ENCODE data around the gene WWOX. TPM values are rescaled to one million over a fixed set of nuclear protein-coding genes. Genes with fewer than 3 reads are reported as not detected.

WWOX gene
- total and polyA plus RNA-seq, 2 of the 8 experiments (the other 6 are each of a cell fraction or from before 2014, with no cell fraction given): 5.4 to 16.7 TPM

DNA sequence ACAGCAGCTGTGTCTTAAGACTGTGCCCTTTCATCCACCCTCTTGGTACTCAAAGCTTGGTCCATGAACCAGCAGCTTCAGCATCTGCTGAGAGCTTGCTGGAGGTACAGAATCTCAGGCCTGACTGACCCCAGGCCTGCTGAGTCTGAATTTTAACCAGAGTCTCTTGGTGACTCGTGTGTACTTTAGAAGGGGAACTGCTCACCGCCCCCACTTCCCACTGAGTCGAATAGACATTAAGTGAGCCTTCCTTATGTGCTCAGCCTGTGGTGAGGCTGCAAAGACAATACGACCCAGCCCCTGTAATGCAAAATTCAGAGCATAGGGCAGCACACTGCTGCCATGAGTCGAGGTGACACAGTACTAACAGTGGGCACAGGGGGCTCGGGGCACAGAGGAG, 662.8 kb downstream of the WWOX start:
- no peak for DNase-seq (ENCODE audit: low read depth in 1 of 2, low spot score in 2 of 2)
- Histone ChIP-seq H3K4ac (replicated peaks; ENCODE audit: insufficient read length, low read depth, low read length) (no peak overlapping the region), H3K79me1 (ENCODE audit: low read depth, low read length) (no peaks in the 10 kb centered on the region), H2AFZ (ENCODE audit: low read length) (no peak overlapping the region), H3K27ac (ENCODE audit: low read depth, low read length) (no peak overlapping the region), H2BK15ac (ENCODE audit: low read length) (no peak overlapping the region), H3K4me2 (ENCODE audit: insufficient read depth in 1 of 2, low read depth in 2 of 2, low read length in 2 of 2) (no peak overlapping the region), H3K36me3 (ENCODE audit: control insufficient read depth in 2 of 4, insufficient read depth in 4 of 4, low read length in 3 of 4) (no peaks in the 10 kb centered on the region), H4K8ac (ENCODE audit: extremely low read depth, insufficient read depth, low read length) (no peak overlapping the region), H3K79me2 (ENCODE audit: control insufficient read depth in 1 of 2, insufficient read depth in 2 of 2, low read length in 2 of 2) (no peaks in the 10 kb centered on the region), H3K4me1 (replicated peaks in 1 of 4; ENCODE audit: control insufficient read depth in 3 of 4, insufficient read depth in 4 of 4, low read length in 3 of 4) (peaks cover 0 to 12% (median 1%) of the 10 kb centered on the region in 4 experiments; a peak in 4 of 7 replicates), H3K18ac (ENCODE audit: extremely low read depth, low read length) (no peak overlapping the region), H3K27me3 (replicated peaks in 1 of 4; ENCODE audit: control insufficient read depth in 3 of 4, extremely low read depth in 1 of 4, insufficient read depth in 3 of 4, low read length in 3 of 4) (no peaks in the 10 kb centered on the region), H2BK5ac (ENCODE audit: low read depth, low read length) (no peak overlapping the region), H4K91ac (replicated peaks; ENCODE audit: insufficient read length, low read length) (no peak overlapping the region), H3K23me2 (ENCODE audit: low read depth, low read length) (no peaks in the 10 kb centered on the region), H2BK20ac (ENCODE audit: low read length) (no peak overlapping the region), H3K14ac (ENCODE audit: insufficient read length) (no peak overlapping the region), H2AK5ac (ENCODE audit: low read depth, low read length) (no peak overlapping the region), H4K5ac (ENCODE audit: insufficient read length, low read depth, low read length) (no peak overlapping the region), H3K9me3 (ENCODE audit: insufficient read depth in 2 of 2, low read depth in 1 of 2, low read length in 1 of 2) (no peaks in the 10 kb centered on the region), H3K9ac (replicated peaks in 1 of 4; ENCODE audit: extremely low read depth in 1 of 4, low read depth in 3 of 4, low read length in 3 of 4) (no peak overlapping the region), H3K56ac (replicated peaks; ENCODE audit: insufficient read length, low read depth, low read length) (no peak overlapping the region), H3K4me3 (ENCODE audit: extremely low read depth in 1 of 4, insufficient read depth in 2 of 4, low read depth in 3 of 4, low read length in 4 of 4) (no peak overlapping the region), H2BK120ac (replicated peaks; ENCODE audit: low read depth, low read length) (no peak overlapping the region), H2BK12ac (ENCODE audit: low read depth, low read length) (no peak overlapping the region), H4K20me1 (replicated peaks in 1 of 2; ENCODE audit: control insufficient read depth in 1 of 2, insufficient read depth in 2 of 2, low read length in 2 of 2) (no peaks in the 10 kb centered on the region), H3K23ac (ENCODE audit: insufficient read length) (no peak overlapping the region)
- FAIRE-seq: no peak
- POLR2A ChIA-PET (ENCODE audit: partially characterized antibody): no interaction called here
- CTCF ChIA-PET (ENCODE audit: partially characterized antibody): interaction anchor here (1.0 to 1.2 kb wide), 4 partner anchors 10 to 56 kb away, joined by 3 read pairs; no protein-coding TSS in a partner anchor
- WGBS, 2 experiments (ENCODE audit: extremely low coverage in 1 of 2, insufficient coverage in 1 of 2, insufficient read length in 1 of 2, insufficient replicate concordance in 2 of 2, low coverage in 1 of 2, low lambda C conversion rate in 2 of 2, missing lambda C conversion rate in 1 of 2): 75% methylated on average over 6 of the region's 6 CpGs; no CpG with 5 or more reads in 1 of the 2 experiments
- TF ChIP-seq TBP (IDR thresholded peaks at IDR 0.05; ENCODE audit: low read depth, low read length): no peak
- TF ChIP-seq KDM4A (IDR thresholded peaks at IDR 0.05; ENCODE audit: low read depth, low read length, severe bottlenecking): no peak
- no peak for TF ChIP-seq POLR2AphosphoS5 (IDR thresholded peaks at IDR 0.05; ENCODE audit: low read depth, low read length)
- TF ChIP-seq GABPA (IDR thresholded peaks at IDR 0.05; ENCODE audit: borderline replicate concordance, insufficient read depth, low read length): no peak
- no peak for TF ChIP-seq JUN (IDR thresholded peaks at IDR 0.05; ENCODE audit: low read depth, low read length)
- TF ChIP-seq SIX5 (IDR thresholded peaks at IDR 0.05; ENCODE audit: low read depth, low read length): no peak
- no peak for TF ChIP-seq CBX5 (IDR thresholded peaks at IDR 0.05; ENCODE audit: low read depth, low read length)
- TF ChIP-seq HDAC2 (IDR thresholded peaks at IDR 0.05; ENCODE audit: borderline replicate concordance in 1 of 2, low read depth in 2 of 2, low read length in 2 of 2): no peak
- no peak for TF ChIP-seq FOSL1 (IDR thresholded peaks at IDR 0.05; ENCODE audit: insufficient read depth, low read depth, low read length)
- no peak for TF ChIP-seq JUND (IDR thresholded peaks at IDR 0.05; ENCODE audit: low read length)
- TF ChIP-seq BACH1 (IDR thresholded peaks at IDR 0.05; ENCODE audit: low read length): no peak
- TF ChIP-seq EGR1 (IDR thresholded peaks at IDR 0.05; ENCODE audit: borderline replicate concordance, low read depth, low read length): no peak
- TF ChIP-seq CTBP2 (IDR thresholded peaks at IDR 0.05; ENCODE audit: borderline replicate concordance, insufficient read depth, insufficient read length, low read length): no peak
- TF ChIP-seq SAP30 (IDR thresholded peaks at IDR 0.05; ENCODE audit: insufficient read depth, insufficient replicate concordance, low read length): no peak
- no peak for TF ChIP-seq KDM5A (IDR thresholded peaks at IDR 0.05; ENCODE audit: low read length)

Data from H1 (cell line).